Neural crest cell (in vitro differentiated cells): ENCODE results near the gene FBXW5. TPM values are rescaled to one million over a fixed set of nuclear protein-coding genes. Genes with fewer than 3 reads are reported as not detected.

Source experiments
- DNase-seq: peaks from one replicate; pipeline ENCODE4 v3.0.0; 2021; ENCODE audit warnings: low read depth, mixed read lengths, low spot score
- H3K27ac Mint-ChIP-seq: one replicate; pipeline ENCODE4 v1.8.0; 2021; ENCODE audit warnings: mild to moderate bottlenecking, mixed read lengths; ENCODE audit not compliant: unreplicated experiment
- H3K27me3 Mint-ChIP-seq: 2 replicates; pipeline ENCODE4 v1.8.0; 2021; ENCODE audit warnings: low read depth, mild to moderate bottlenecking, mixed read lengths
- H3K36me3 Mint-ChIP-seq: 2 replicates; pipeline ENCODE4 v1.8.0; 2021; ENCODE audit warnings: low read depth, mild to moderate bottlenecking, mixed read lengths
- H3K4me1 Mint-ChIP-seq: 2 replicates; pipeline ENCODE4 v1.8.0; 2021; ENCODE audit warnings: mixed read lengths
- H3K4me3 Mint-ChIP-seq: one replicate; pipeline ENCODE4 v1.8.0; 2021; ENCODE audit warnings: mild to moderate bottlenecking, mixed read lengths
- H3K9me3 Mint-ChIP-seq: 2 replicates; pipeline ENCODE4 v1.8.0; 2021; ENCODE audit warnings: mixed read lengths
- CTCF ChIP-seq: fragments of 200-600 bp; sonication (generic); conservative IDR thresholded peaks from 2 replicates; pipeline ENCODE4 v1.5.0; 2021; ENCODE audit warnings: antibody characterized with exemption, mild to moderate bottlenecking
- total RNA-seq: library from RNA; stranded (reverse); gene quantifications from 2 replicates; pipeline ENCODE4 v1.2.1, GENCODE V29; 2021

The FBXW5 gene
- total RNA-seq, 1 donor from 2014 or later: 81.2 TPM

GRCh38 chr9:136900988-136901515 is 43.5 kb downstream of the FBXW5 start:
- Mint-ChIP-seq H3K9me3 (no peaks in the 10 kb centered on the region), H3K27ac (no peak overlapping the region), H3K36me3 (peaks cover under 1% of the 10 kb centered on the region), H3K27me3 (no peaks in the 10 kb centered on the region), H3K4me3 (no peak overlapping the region), H3K4me1 (no peaks in the 10 kb centered on the region)
- no peak for DNase-seq
- TF ChIP-seq CTCF: no peak

GRCh38 chr9:136900556-136900955 is 44.0 kb downstream of the FBXW5 start:
- Mint-ChIP-seq H3K9me3 (no peaks in the 10 kb centered on the region), H3K4me3 (no peak overlapping the region), H3K36me3 (no peaks in the 10 kb centered on the region), H3K27ac (no peak overlapping the region), H3K27me3 (no peaks in the 10 kb centered on the region), H3K4me1 (no peaks in the 10 kb centered on the region)
- DNase-seq: no peak
- no peak for TF ChIP-seq CTCF

GRCh38 chr9:136899196-136899595 is 45.3 kb downstream of the FBXW5 start:
- Mint-ChIP-seq H3K4me1 (no peaks in the 10 kb centered on the region), H3K27ac (no peak overlapping the region), H3K36me3 (no peaks in the 10 kb centered on the region), H3K9me3 (no peaks in the 10 kb centered on the region), H3K27me3 (no peaks in the 10 kb centered on the region), H3K4me3 (no peak overlapping the region)
- no peak for TF ChIP-seq CTCF
- DNase-seq: no peak

GRCh38 chr9:136898483-136899100 is 45.9 kb downstream of the FBXW5 start:
- Mint-ChIP-seq H3K4me1 (no peaks in the 10 kb centered on the region), H3K27ac (no peak overlapping the region), H3K27me3 (no peaks in the 10 kb centered on the region), H3K4me3 (no peak overlapping the region), H3K9me3 (no peaks in the 10 kb centered on the region), H3K36me3 (no peaks in the 10 kb centered on the region)
- TF ChIP-seq CTCF: no peak
- no peak for DNase-seq

DNA sequence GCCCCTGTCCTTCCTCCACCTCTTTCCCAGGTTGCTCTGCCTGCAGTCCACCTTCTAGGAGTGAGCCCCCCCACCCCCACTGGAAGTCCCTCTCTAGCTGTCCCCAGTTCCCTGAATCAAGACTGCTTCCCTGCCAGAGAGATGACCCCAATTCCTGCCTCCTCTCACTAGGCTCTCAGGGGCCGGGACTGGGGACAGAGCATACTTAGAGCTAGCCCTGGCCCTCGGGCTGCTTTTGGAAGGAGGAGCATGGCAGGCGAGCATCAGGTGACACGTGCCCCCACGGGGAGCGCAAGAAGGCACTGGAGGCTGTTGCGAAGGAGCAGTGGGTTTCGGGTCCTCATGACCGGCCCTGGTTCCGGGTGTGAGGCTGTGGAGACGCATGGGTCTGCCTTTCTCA is 48.5 kb downstream of the FBXW5 start:
- Mint-ChIP-seq H3K27me3 (no peaks in the 10 kb centered on the region), H3K4me3 (no peak overlapping the region), H3K27ac (no peak overlapping the region), H3K36me3 (no peaks in the 10 kb centered on the region), H3K4me1 (no peaks in the 10 kb centered on the region), H3K9me3 (no peaks in the 10 kb centered on the region)
- TF ChIP-seq CTCF: no peak
- no peak for DNase-seq
